ENCODE measurements around the gene SERPINA7.

- TF ChIP-seq CTCF (IDR thresholded peaks at IDR 0.05) (no peak), EP300 (IDR thresholded peaks at IDR 0.05) (no peak)
Measured at GRCh38 chrX:106022238-106022637, 16.3 kb downstream of the SERPINA7 start.

Measured in ovary (tissue), 3 donors.